Stimulated activated CD8-positive, alpha-beta memory T cell treated with anti-CD3 and anti-CD28 coated beads, Interleukin-4, amount 100 ng/mL, for 1 hour (primary cell): ENCODE data around the gene FHIP2A.
"Not testable (repeated sequence)": the region's sequence is repeated elsewhere in the genome, so short reads cannot be mapped to it uniquely, and the experiment has no call there.

Experiments used
- DNase-seq, 2 donors: peaks; one replicate each; pipeline ENCODE4 v3.0.0-alpha.2; 2020; ENCODE audit warnings: low read depth in 2 of 2, low spot score in 1 of 2

Gene FHIP2A

DNA sequence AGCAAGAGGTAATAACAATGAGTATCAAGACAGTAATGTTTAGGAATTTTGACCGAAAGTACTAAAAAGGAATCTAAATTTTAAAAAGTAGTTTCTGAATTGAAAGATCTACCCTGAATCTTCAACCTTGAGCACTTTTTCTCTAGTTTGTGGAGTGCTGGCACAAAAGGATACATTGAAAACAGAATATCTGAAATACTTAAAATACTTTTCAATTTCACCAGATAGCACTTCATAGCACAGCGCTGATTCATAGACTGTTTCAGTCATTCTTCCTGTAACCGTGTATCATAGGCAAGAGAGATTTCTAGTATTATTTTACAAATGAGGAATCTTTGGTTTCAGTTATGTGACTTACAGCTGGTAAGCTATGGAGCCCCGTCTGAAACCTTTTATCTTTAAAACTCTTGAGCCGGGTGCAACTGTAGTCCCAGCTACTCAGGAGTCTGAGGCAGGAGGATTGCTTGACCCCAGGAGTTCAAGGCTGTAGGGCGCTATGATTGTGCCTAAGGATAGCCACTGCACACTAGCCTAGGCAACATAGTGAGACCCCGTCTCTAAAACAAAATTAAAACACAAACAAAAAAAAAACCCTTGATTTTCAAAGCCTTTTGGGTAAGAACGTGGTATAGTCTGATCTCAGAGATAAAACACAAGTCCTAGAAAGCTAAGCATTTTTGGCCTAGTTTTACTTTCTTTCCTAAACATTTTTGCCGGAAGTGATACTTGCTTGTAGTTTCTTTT lies 35.1 kb downstream of the FHIP2A start:
- no peak for DNase-seq

GRCh38 chr10:114857288-114857565 lies 35.6 kb downstream of the FHIP2A start:
- not testable (repeated sequence) for DNase-seq

- no peak for DNase-seq
These were observed 36.5 kb downstream of the FHIP2A start for GRCh38 chr10:114857922-114858629.

GRCh38 chr10:114859222-114859621 lies 37.6 kb downstream of the FHIP2A start:
- no peak for DNase-seq

GRCh38 chr10:114862456-114862855 lies 40.9 kb downstream of the FHIP2A start:
- no peak for DNase-seq

DNA sequence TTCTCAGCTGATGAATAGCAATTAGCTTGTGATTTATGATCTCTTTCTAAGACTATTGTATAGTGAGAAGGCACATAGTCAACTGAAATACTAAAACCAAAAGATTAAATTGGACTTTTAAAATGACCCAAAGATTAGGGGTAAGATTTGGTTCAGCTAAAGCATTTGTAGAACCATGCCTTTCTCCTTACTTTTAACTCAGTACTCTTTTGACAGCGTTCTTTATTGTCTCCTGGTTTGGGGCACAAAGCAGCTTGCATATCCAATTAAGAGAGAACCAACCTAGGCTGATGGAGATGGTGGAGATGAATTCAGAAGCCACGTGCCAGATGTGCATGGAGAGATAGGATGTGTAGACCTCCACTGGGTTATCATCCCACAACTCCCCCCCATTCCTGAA lies 45.8 kb downstream of the FHIP2A start:
- DNase-seq, result no peak

DNA sequence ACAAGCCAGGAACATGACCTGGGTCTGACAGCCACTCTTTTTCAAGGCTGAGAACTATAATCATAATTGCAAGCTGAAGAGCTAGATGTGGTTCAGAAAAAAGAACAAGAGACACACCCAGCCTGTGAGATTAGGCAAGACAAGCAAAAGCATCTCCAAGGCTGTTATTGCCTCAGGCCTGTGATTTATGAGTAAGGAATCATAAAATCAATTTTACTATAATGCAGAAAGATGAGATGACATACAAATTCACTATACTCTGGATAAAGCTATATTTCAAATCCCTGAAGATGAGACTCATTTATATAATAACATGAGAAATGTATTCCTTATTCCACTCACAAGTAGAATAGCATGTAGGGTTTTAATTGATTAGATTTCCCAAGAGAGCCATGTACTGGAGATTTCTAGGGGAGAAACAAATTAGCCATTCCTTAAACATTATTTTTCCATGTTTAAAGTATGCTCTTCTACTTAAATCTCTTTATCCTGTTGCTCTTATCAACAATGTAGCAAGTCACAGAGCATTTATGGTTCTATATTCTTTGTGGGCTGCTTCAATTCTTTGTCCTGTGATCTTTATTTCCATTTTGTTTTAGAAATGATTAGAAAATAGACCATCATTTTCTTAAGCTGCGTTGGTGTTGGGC lies 47.4 kb downstream of the FHIP2A start:
- DNase-seq, result no peak

DNA sequence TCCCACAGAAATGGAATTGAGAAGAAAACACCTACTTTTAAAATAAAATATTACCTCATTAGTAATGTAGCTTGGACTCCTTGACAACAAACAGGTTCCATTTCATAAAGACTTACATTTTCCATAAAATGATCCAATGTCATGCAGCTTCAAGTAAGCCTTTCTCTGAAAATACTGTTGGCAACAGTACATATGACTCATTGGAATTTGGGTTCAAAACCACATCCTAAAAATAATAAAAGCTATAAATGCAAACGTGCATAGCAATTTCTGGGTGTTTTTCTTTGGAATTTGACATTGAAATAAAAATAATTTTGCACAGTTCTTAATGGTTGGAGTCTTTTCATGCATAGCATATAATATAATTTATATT lies 47.9 kb downstream of the FHIP2A start:
- DNase-seq, result no peak

- no peak for DNase-seq
These were observed 48.9 kb downstream of the FHIP2A start for GRCh38 chr10:114870486-114870885.

- DNase-seq, result no peak
These were observed 49.8 kb downstream of the FHIP2A start for GRCh38 chr10:114871379-114871778.
